Right lobe of liver (tissue), 6 donors: ENCODE data around the gene SMARCE1. TPM values are rescaled to one million over a fixed set of nuclear protein-coding genes. Genes with fewer than 3 reads are reported as not detected.

ENCODE experiments used
- ATAC-seq, 4 donors: fragments of 200-7000 bp; cut with Tn5 transposase; one replicate each; pipeline ENCODE4 v1.9.1; 2020; ENCODE audit warnings: mild to moderate bottlenecking in 4 of 4, moderate library complexity in 4 of 4
- DNase-seq, 3 donors: peaks; one replicate each; pipeline ENCODE4 v3.0.0-alpha.2; 2020
- H3K27ac ChIP-seq, 3 donors: fragments of 200-600 bp; one replicate each; pipeline ENCODE4 v1.8.0; 2022
- H3K27me3 ChIP-seq, 2 donors: fragments of 200-600 bp; one replicate each; pipeline ENCODE4 v1.8.0; 2022
- H3K36me3 ChIP-seq, 4 donors: fragments of 200-600 bp; sonication (generic) in 1 of 4; one replicate each; pipeline versions ENCODE4 v1.5.1 to v1.8.0; 2017 to 2022; ENCODE audit warnings: control low read depth in 1 of 4
- H3K4me1 ChIP-seq, 4 donors: fragments of 200-600 bp; sonication (generic) in 1 of 4; one replicate each; pipeline versions ENCODE4 v1.5.1 to v1.8.0; 2017 to 2022; ENCODE audit warnings: control low read depth in 1 of 4
- H3K4me3 ChIP-seq, 3 donors: fragments of 200-600 bp; one replicate each; pipeline ENCODE4 v1.8.0; 2022
- H3K9me3 ChIP-seq, 4 donors: fragments of 200-600 bp; sonication (generic) in 1 of 4; one replicate each; pipeline versions ENCODE4 v1.5.1 to v1.8.0; 2017 to 2022; ENCODE audit warnings: control low read depth in 1 of 4
- CTCF ChIP-seq, 4 donors: fragments of 200-600 bp in 3 of 4; fragments of 450-650 bp in 1 of 4; IDR thresholded peaks; one replicate each; pipeline versions ENCODE4 v1.5.1 to v1.8.0; 2016 to 2022; ENCODE audit warnings: antibody characterized with exemption in 4 of 4, mild to moderate bottlenecking in 2 of 4
- POLR2A ChIP-seq: fragments of 450-650 bp; IDR thresholded peaks from one replicate; pipeline ENCODE4 v1.6.1; 2017; ENCODE audit warnings: antibody characterized with exemption, mild to moderate bottlenecking
- WGBS: methylation state at CpG from one replicate; pipeline ENCODE4 v1.1.6; 2018; ENCODE audit warnings: low coverage, low lambda C conversion rate; ENCODE audit not compliant: insufficient coverage; ENCODE audit errors: missing lambda C conversion rate; 5-methylcytosine and 5-hydroxymethylcytosine counted together
- intact Hi-C, 2 donors: fragments of 100-400 bp; cut with DNase I; formaldehyde crosslinking; loops; one replicate each; pipeline versions ENCODE4 v1.11.2 to v1.14.1; 2022
- total RNA-seq, 6 experiments: library from RNA; depleted of rRNA in 2 of 6; stranded (reverse); fragments of >200 nt in 2 of 6; fragmentation: NEBNext Ultra II Directional in 3 of 6; extraction: Animal tissue kit (Norgen Biotek cat#: 25700) in 3 of 6; gene quantifications; one replicate each; pipeline versions ENCODE4 v1.1.0 to v1.2.4, GENCODE V29; 2016 to 2023
- donor health status: DM: no; HTN: yes; CAD: no.
- donor health status: DM: no; HTN: no; CAD: no.
- donor health status: DM: no; HTN: no; CAD: no.
- donor health status: DM: no; HTN: yes; CAD: no.
- donor health status: DM: no; HTN: yes; CAD: no.

SMARCE1 gene
- total RNA-seq, 6 experiments from 2014 or later = 28.8 to 47.1 (median 33.5) TPM

- peak in 1 of 4 donors; percentile 19 for ATAC-seq
- Histone ChIP-seq H3K36me3 (no peaks in the 10 kb centered on the region), H3K4me3 (no peak overlapping the region), H3K4me1 (no peaks in the 10 kb centered on the region), H3K9me3 (no peaks in the 10 kb centered on the region), H3K27me3 (no peaks in the 10 kb centered on the region), H3K27ac (no peak overlapping the region)
- WGBS = 86% methylated on average over 1 of the region's 5 CpGs
- TF ChIP-seq CTCF (IDR thresholded peaks at IDR 0.05) (no peak), POLR2A (no peak)
- intact Hi-C loops = no loop called here
- DNase-seq = no peak
Measured at GRCh38 chr17:40607641-40608040, 40.0 kb downstream of the SMARCE1 start.

GRCh38 chr17:40606548-40607353, 40.9 kb downstream of the SMARCE1 start:
- intact Hi-C loops = no loop called here
- DNase-seq = no peak
- 73% methylated on average over 10 of the region's 10 CpGs for WGBS
- H3K9me3 ChIP-seq = no peaks in the 10 kb centered on the region
- no peaks in the 10 kb centered on the region for H3K4me1 ChIP-seq
- no peak overlapping the region for H3K27ac ChIP-seq
- TF ChIP-seq CTCF (IDR thresholded peaks at IDR 0.05) = no peak
- no peak for TF ChIP-seq POLR2A
- no peaks in the 10 kb centered on the region for H3K27me3 ChIP-seq
- no peak overlapping the region for H3K4me3 ChIP-seq
- H3K36me3 ChIP-seq = no peaks in the 10 kb centered on the region
- no peak for ATAC-seq

GRCh38 chr17:40605306-40605705, 42.3 kb downstream of the SMARCE1 start:
- Histone ChIP-seq H3K9me3 (no peaks in the 10 kb centered on the region), H3K36me3 (no peaks in the 10 kb centered on the region), H3K27me3 (no peaks in the 10 kb centered on the region), H3K4me3 (no peak overlapping the region), H3K4me1 (no peaks in the 10 kb centered on the region), H3K27ac (no peak overlapping the region)
- intact Hi-C loops = no loop called here
- WGBS = 94% methylated on average over 4 of the region's 6 CpGs
- ATAC-seq = no peak
- no peak for DNase-seq
- TF ChIP-seq CTCF (IDR thresholded peaks at IDR 0.05) (no peak), POLR2A (no peak)

DNA sequence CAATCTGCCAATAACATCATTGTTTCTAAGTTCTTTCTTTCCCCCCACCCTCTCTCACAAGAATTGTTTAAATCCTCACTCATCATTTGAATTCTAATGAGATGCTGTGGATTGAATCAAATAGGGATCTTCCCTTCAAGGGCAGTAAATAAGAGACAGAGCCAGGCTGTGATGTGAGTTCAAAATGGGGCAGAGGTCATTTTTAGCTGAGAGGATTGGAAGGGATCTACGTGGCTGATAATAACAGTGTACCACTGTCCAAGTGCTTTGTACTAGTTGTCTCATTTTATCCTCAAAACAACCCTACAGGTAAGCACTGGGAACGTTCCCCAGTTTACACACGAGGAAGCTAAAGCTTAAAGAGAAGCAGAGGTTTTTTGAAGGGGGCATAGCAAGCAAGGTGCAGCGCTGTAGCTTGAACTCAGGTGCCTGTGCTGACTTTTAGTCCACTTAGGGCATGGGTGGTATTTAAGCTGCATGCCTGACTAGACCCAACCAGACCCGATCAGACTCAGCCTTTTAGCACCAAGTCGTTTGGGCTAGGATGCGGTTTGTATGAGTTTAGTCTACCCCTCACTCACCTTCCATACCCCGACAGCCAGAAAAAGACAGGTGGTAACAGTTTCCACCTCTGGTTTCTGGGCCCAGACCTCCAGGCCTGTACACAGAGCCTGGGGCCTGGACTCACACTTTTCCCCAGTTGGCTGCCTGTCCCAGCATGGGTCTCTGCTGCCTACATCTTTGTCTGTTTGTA, 43.1 kb downstream of the SMARCE1 start:
- ATAC-seq (peak; percentile 35 to 50 (median 42)), DNase-seq (no peak)
- WGBS = 82% methylated on average over 7 of the region's 8 CpGs

More for the DNA sequence above, 43.1 kb downstream of the SMARCE1 start:
- intact Hi-C loops = no loop called here
- Histone ChIP-seq H3K27ac (no peak overlapping the region), H3K36me3 (no peaks in the 10 kb centered on the region), H3K9me3 (no peaks in the 10 kb centered on the region), H3K4me3 (no peak overlapping the region), H3K4me1 (no peaks in the 10 kb centered on the region), H3K27me3 (no peaks in the 10 kb centered on the region)
- TF ChIP-seq POLR2A = no peak
- no peak for TF ChIP-seq CTCF (IDR thresholded peaks at IDR 0.05)
